ENCODE data around the gene NXT1.

Gene NXT1

GRCh38 chr20:23350196-23350903 is at the start of gene NXT1:
TSS of gene NXT1 (plus strand) at chr20:23350791. CDS start at chr20:23354042, 3,251 bp downstream.
- DNase-seq (ENCODE audit: low read depth): peak; percentile 97
- peak within 1 kb of the TSS; percentile 98 for H3K4me3 ChIP-seq (ENCODE audit: low read depth, low read length)

GRCh38 chr20:23301436-23302050 is 49.0 kb upstream of the NXT1 start:
- H3K4me3 ChIP-seq (ENCODE audit: low read depth, low read length): no peak overlapping the region
- TF ChIP-seq CTCF (IDR thresholded peaks at IDR 0.05; ENCODE audit: control insufficient read depth, extremely low read depth, insufficient read depth): no peak
- DNase-seq (ENCODE audit: low read depth): no peak

More at GRCh38 chr20:23350196-23350903, at the start of gene NXT1:
- peak; percentile 20 for TF ChIP-seq CTCF (IDR thresholded peaks at IDR 0.05; ENCODE audit: control insufficient read depth, extremely low read depth, insufficient read depth)

GRCh38 chr20:23302386-23302785 is 48.2 kb upstream of the NXT1 start:
- no peak for DNase-seq (ENCODE audit: low read depth)
- H3K4me3 ChIP-seq (ENCODE audit: low read depth, low read length): no peak overlapping the region
- no peak for TF ChIP-seq CTCF (IDR thresholded peaks at IDR 0.05; ENCODE audit: control insufficient read depth, extremely low read depth, insufficient read depth)

GRCh38 chr20:23302801-23303200 is 47.8 kb upstream of the NXT1 start:
- no peak overlapping the region for H3K4me3 ChIP-seq (ENCODE audit: low read depth, low read length)
- no peak for TF ChIP-seq CTCF (IDR thresholded peaks at IDR 0.05; ENCODE audit: control insufficient read depth, extremely low read depth, insufficient read depth)
- DNase-seq (ENCODE audit: low read depth): no peak

GRCh38 chr20:23303325-23304102 is 47.1 kb upstream of the NXT1 start:
- DNase-seq (ENCODE audit: low read depth): no peak
- no peak overlapping the region for H3K4me3 ChIP-seq (ENCODE audit: low read depth, low read length)
- TF ChIP-seq CTCF (IDR thresholded peaks at IDR 0.05; ENCODE audit: control insufficient read depth, extremely low read depth, insufficient read depth): no peak

- no peak for DNase-seq (ENCODE audit: low read depth)
- TF ChIP-seq CTCF (IDR thresholded peaks at IDR 0.05; ENCODE audit: control insufficient read depth, extremely low read depth, insufficient read depth): no peak
- no peak overlapping the region for H3K4me3 ChIP-seq (ENCODE audit: low read depth, low read length)
Measured at GRCh38 chr20:23304616-23305015, 46.0 kb upstream of the NXT1 start.

All from LNCaP clone FGC (cell line).